Vagina (tissue), 2 donors: ENCODE results near the gene FBXO42.
"Not testable (repeated sequence)": the region's sequence is repeated elsewhere in the genome, so short reads cannot be mapped to it uniquely, and the experiment has no call there.

Experiments used
- POLR2AphosphoS5 ChIP-seq, 2 donors: sonication (generic); formaldehyde crosslinking; IDR thresholded peaks; one replicate each; pipeline ENCODE4 v1.9.0; 2017; ENCODE audit warnings: antibody characterized with exemption in 2 of 2, mild to moderate bottlenecking in 2 of 2, low read depth in 1 of 2; ENCODE audit not compliant: insufficient read depth in 1 of 2
- TF ChIP-seq, protein P1 (sequence below), 3 experiments: fragments of 450-650 bp in 2 of 3; fragments of 200-600 bp in 1 of 3; sonication (generic) in 1 of 3; IDR thresholded peaks; one replicate each; pipeline ENCODE4 v1.5.1; 2017 to 2019; ENCODE audit warnings: antibody characterized with exemption in 3 of 3, mild to moderate bottlenecking in 2 of 3, moderate library complexity in 2 of 3

DNA sequence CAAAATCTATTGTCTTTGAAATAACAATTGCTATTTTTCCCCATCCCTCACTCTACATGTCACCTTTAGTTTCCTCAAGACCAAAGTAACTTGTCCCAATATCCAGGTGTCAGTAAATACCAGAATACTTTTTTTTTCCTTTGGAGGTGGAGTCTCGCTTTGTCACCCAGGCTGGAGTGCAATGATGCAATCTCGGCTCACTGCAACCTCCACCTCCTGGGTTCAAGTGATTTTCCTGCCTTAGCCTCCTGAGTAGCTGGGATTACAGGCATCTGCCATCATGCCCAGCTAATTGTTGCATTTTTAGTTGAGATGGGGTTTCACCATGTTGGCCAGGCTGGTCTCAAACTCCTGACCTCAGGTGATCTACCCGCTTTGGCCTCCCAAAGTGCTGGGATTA, 94.7 kb downstream of the FBXO42 start:
- TF ChIP-seq, protein P1, sequence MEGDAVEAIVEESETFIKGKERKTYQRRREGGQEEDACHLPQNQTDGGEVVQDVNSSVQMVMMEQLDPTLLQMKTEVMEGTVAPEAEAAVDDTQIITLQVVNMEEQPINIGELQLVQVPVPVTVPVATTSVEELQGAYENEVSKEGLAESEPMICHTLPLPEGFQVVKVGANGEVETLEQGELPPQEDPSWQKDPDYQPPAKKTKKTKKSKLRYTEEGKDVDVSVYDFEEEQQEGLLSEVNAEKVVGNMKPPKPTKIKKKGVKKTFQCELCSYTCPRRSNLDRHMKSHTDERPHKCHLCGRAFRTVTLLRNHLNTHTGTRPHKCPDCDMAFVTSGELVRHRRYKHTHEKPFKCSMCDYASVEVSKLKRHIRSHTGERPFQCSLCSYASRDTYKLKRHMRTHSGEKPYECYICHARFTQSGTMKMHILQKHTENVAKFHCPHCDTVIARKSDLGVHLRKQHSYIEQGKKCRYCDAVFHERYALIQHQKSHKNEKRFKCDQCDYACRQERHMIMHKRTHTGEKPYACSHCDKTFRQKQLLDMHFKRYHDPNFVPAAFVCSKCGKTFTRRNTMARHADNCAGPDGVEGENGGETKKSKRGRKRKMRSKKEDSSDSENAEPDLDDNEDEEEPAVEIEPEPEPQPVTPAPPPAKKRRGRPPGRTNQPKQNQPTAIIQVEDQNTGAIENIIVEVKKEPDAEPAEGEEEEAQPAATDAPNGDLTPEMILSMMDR (IDR thresholded peaks at IDR 0.05): not testable (repeated sequence)
- not testable (repeated sequence) for TF ChIP-seq POLR2AphosphoS5 (IDR thresholded peaks at IDR 0.05; ENCODE audit: insufficient read depth in 1 of 2, low read depth in 1 of 2)
